ENCODE data around the gene COL24A1.

GRCh38 chr1:85743814-85744213, 412.8 kb downstream of the COL24A1 start:
- TF ChIP-seq NR1H2 (CRISPR knock-in tag; IDR thresholded peaks at IDR 0.05; ENCODE audit: borderline replicate concordance, low read depth) (no peak), ARID3A (IDR thresholded peaks at IDR 0.05; ENCODE audit: low read depth, low read length) (no peak), NFE2 (CRISPR knock-in tag; IDR thresholded peaks at IDR 0.05) (no peak), ZNF235 (CRISPR knock-in tag; IDR thresholded peaks at IDR 0.05; ENCODE audit: borderline replicate concordance) (no peak), RFX5 (IDR thresholded peaks at IDR 0.05; ENCODE audit: low read depth, low read length) (no peak), CBX1 (IDR thresholded peaks at IDR 0.05; ENCODE audit: low read depth) (no peak), KDM5B (CRISPR knock-in tag; IDR thresholded peaks at IDR 0.05; ENCODE audit: borderline replicate concordance) (no peak), ELK4 (CRISPR knock-in tag; IDR thresholded peaks at IDR 0.05; ENCODE audit: borderline replicate concordance) (no peak), CTCF (CRISPR knock-in tag; IDR thresholded peaks at IDR 0.05) (no peak), NFYB (CRISPR knock-in tag; IDR thresholded peaks at IDR 0.05) (no peak), ZNF598 (CRISPR knock-in tag; IDR thresholded peaks at IDR 0.05; ENCODE audit: borderline replicate concordance) (no peak), SETDB1 (CRISPR knock-in tag; IDR thresholded peaks at IDR 0.05; ENCODE audit: borderline replicate concordance) (no peak), GTF2F1 (IDR thresholded peaks at IDR 0.05; ENCODE audit: low read length) (no peak), SP140L (CRISPR knock-in tag; IDR thresholded peaks at IDR 0.05; ENCODE audit: borderline replicate concordance) (no peak)
